Gastroesophageal sphincter (tissue), 4 donors: ENCODE data around the gene TRERF1. TPM values are rescaled to one million over a fixed set of nuclear protein-coding genes. Genes with fewer than 3 reads are reported as not detected.
"Not testable (repeated sequence)": the region's sequence is repeated elsewhere in the genome, so short reads cannot be mapped to it uniquely, and the experiment has no call there.

Source experiments
- ATAC-seq: fragments of 150-250 bp; one replicate; pipeline ENCODE4 v1.9.1; 2016; ENCODE audit warnings: mild to moderate bottlenecking, moderate library complexity
- H3K27ac ChIP-seq, 4 donors: fragments of 200-600 bp; sonication (generic) in 3 of 4; 1 replicate in 3 of 4; 2 replicates in 1 of 4; pipeline ENCODE4 v1.5.1; 2016 to 2019
- H3K27me3 ChIP-seq: fragments of 200-600 bp; sonication (generic); one replicate; pipeline ENCODE4 v1.5.1; 2019
- H3K36me3 ChIP-seq, 2 donors: fragments of 200-600 bp; sonication (generic); one replicate each; pipeline ENCODE4 v1.5.1; 2019; ENCODE audit warnings: control low read depth in 1 of 2
- H3K4me1 ChIP-seq, 3 donors: fragments of 200-600 bp; sonication (generic); 1 replicate in 2 of 3; 2 replicates in 1 of 3; pipeline ENCODE4 v1.5.1; 2016 to 2019; ENCODE audit warnings: control low read depth in 2 of 3
- H3K4me3 ChIP-seq, 2 donors: fragments of 200-600 bp; sonication (generic); one replicate each; pipeline ENCODE4 v1.5.1; 2019; ENCODE audit warnings: mild to moderate bottlenecking in 1 of 2, moderate library complexity in 1 of 2
- H3K9me3 ChIP-seq, 3 donors: fragments of 200-600 bp; sonication (generic); one replicate each; pipeline ENCODE4 v1.5.1; 2017 to 2019; ENCODE audit warnings: control low read depth in 2 of 3
- EP300 ChIP-seq: sonication (generic); formaldehyde crosslinking; IDR thresholded peaks from one replicate; pipeline ENCODE4 v1.6.1; 2017; ENCODE audit warnings: antibody characterized with exemption, mild to moderate bottlenecking
- POLR2A ChIP-seq, 2 donors: fragments of 450-650 bp; IDR thresholded peaks; one replicate each; pipeline ENCODE4 v1.6.1; 2017; ENCODE audit warnings: antibody characterized with exemption in 2 of 2, mild to moderate bottlenecking in 2 of 2, moderate library complexity in 1 of 2
- POLR2AphosphoS5 ChIP-seq: sonication (generic); formaldehyde crosslinking; IDR thresholded peaks from one replicate; pipeline ENCODE4 v1.6.1; 2017; ENCODE audit warnings: antibody characterized with exemption
- WGBS, 2 donors: methylation state at CpG; one replicate each; pipeline ENCODE4 v1.1.5; 2018; ENCODE audit warnings: low coverage in 1 of 2; 5-methylcytosine and 5-hydroxymethylcytosine counted together
- total RNA-seq, 4 donors: library from RNA; depleted of rRNA; stranded (reverse); fragments of >200 nt; gene quantifications; one replicate each; pipeline ENCODE4 v1.1.0, GENCODE V29; 2016
- TF ChIP-seq, protein P1 (sequence below), 4 experiments: fragments of 200-600 bp in 2 of 4; fragments of 450-650 bp in 2 of 4; sonication (generic) in 1 of 4; IDR thresholded peaks; one replicate each; pipeline ENCODE4 v1.5.1; 2017 to 2019; ENCODE audit warnings: antibody characterized with exemption in 4 of 4, mild to moderate bottlenecking in 2 of 4, moderate library complexity in 2 of 4

The TRERF1 gene
- total RNA-seq, 4 donors from 2014 or later: 3.2 to 7.4 (median 5.4) TPM

DNA sequence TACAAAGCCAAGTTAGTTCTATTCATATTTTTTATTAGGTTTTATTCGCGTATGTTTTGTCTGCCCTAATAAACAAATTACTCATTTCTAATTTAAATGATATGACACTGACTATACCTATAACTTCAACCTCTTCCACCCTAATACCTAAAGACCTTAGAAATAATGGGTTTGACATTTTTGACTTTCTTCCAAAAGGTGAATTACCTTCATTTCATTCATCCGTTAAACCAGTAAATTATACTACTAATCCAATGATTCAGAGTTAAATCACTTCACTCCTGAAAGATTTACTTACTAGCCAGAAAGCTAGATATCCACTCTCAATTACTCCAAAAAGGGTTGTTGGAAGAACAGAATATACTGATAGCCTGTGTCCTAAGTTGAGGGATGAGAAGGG lies 239.3 kb downstream of the TRERF1 start:
- no peak overlapping the region for H3K27ac ChIP-seq
- peaks cover 5 to 38% (median 6%) of the 10 kb centered on the region in 3 donors for H3K4me1 ChIP-seq
- 58 to 67% methylated on average over 3 of the region's 3 CpGs for WGBS, 2 donors
- no peak overlapping the region for H3K4me3 ChIP-seq
- H3K36me3 ChIP-seq: peaks cover 8 to 64% of the 10 kb centered on the region in 2 donors
- no peaks in the 10 kb centered on the region for H3K27me3 ChIP-seq
- TF ChIP-seq POLR2AphosphoS5 (no peak), EP300 (no peak), POLR2A (IDR thresholded peaks at IDR 0.05) (no peak)
- TF ChIP-seq, protein P1, sequence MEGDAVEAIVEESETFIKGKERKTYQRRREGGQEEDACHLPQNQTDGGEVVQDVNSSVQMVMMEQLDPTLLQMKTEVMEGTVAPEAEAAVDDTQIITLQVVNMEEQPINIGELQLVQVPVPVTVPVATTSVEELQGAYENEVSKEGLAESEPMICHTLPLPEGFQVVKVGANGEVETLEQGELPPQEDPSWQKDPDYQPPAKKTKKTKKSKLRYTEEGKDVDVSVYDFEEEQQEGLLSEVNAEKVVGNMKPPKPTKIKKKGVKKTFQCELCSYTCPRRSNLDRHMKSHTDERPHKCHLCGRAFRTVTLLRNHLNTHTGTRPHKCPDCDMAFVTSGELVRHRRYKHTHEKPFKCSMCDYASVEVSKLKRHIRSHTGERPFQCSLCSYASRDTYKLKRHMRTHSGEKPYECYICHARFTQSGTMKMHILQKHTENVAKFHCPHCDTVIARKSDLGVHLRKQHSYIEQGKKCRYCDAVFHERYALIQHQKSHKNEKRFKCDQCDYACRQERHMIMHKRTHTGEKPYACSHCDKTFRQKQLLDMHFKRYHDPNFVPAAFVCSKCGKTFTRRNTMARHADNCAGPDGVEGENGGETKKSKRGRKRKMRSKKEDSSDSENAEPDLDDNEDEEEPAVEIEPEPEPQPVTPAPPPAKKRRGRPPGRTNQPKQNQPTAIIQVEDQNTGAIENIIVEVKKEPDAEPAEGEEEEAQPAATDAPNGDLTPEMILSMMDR (IDR thresholded peaks at IDR 0.05): no peak
- no peak for ATAC-seq
- H3K9me3 ChIP-seq: no peaks in the 10 kb centered on the region

DNA sequence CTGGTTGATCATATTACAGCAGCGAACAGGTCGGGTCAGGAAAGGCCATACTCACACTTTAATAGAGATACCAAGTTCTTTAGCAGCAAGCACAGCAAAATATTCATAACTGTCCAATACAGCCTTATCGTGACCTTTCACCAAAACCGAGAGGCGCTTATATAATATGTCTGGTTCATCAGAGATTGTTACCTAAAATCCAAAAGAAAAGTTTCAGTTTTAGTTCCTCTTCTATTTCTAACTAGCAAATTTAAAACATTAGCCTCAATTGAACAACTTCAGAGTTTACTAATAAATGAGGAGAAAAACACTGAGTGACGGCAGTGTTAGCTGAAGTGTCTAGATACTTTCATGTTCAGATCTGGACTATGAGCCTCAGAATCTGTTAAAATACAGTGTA lies 240.0 kb downstream of the TRERF1 start:
- TF ChIP-seq EP300: no peak
- TF ChIP-seq POLR2A (IDR thresholded peaks at IDR 0.05): no peak
- TF ChIP-seq, protein P1 (IDR thresholded peaks at IDR 0.05): no peak
- no peak for TF ChIP-seq POLR2AphosphoS5
- Histone ChIP-seq H3K27ac (no peak overlapping the region), H3K4me3 (no peak overlapping the region), H3K4me1 (peaks cover 3 to 32% (median 4%) of the 10 kb centered on the region in 3 donors), H3K36me3 (peaks cover 8 to 72% of the 10 kb centered on the region in 2 donors), H3K9me3 (no peaks in the 10 kb centered on the region), H3K27me3 (no peaks in the 10 kb centered on the region)
- 87 to 91% methylated on average over 6 of the region's 6 CpGs for whole genome bisulfite sequencing, 2 donors
- no peak for ATAC-seq

- Histone ChIP-seq H3K9me3 (no peaks in the 10 kb centered on the region), H3K36me3 (peaks cover 8 to 83% of the 10 kb centered on the region in 2 donors), H3K27ac (no peak overlapping the region), H3K4me3 (no peak overlapping the region), H3K27me3 (no peaks in the 10 kb centered on the region), H3K4me1 (peaks cover 0 to 21% (median 0%) of the 10 kb centered on the region in 3 donors)
- no peak for ATAC-seq
- WGBS, 2 donors: 43 to 50% methylated on average over 1 of the region's 1 CpG
- TF ChIP-seq POLR2AphosphoS5: no peak
- TF ChIP-seq EP300: no peak
- TF ChIP-seq, protein P1 (IDR thresholded peaks at IDR 0.05): no peak
- no peak for TF ChIP-seq POLR2A (IDR thresholded peaks at IDR 0.05)
Observed at GRCh38 chr6:42210551-42210950, 241.2 kb downstream of the TRERF1 start.

GRCh38 chr6:42207559-42207958 lies 244.2 kb downstream of the TRERF1 start:
- not testable (repeated sequence) for H3K4me1 ChIP-seq, ATAC-seq, H3K9me3 ChIP-seq, H3K4me3 ChIP-seq, H3K27me3 ChIP-seq, H3K27ac ChIP-seq
- 63 to 75% methylated on average over 2 of the region's 2 CpGs for WGBS, 2 donors
- H3K36me3 ChIP-seq: peaks cover 8 to 96% of the 10 kb centered on the region in 2 donors

DNA sequence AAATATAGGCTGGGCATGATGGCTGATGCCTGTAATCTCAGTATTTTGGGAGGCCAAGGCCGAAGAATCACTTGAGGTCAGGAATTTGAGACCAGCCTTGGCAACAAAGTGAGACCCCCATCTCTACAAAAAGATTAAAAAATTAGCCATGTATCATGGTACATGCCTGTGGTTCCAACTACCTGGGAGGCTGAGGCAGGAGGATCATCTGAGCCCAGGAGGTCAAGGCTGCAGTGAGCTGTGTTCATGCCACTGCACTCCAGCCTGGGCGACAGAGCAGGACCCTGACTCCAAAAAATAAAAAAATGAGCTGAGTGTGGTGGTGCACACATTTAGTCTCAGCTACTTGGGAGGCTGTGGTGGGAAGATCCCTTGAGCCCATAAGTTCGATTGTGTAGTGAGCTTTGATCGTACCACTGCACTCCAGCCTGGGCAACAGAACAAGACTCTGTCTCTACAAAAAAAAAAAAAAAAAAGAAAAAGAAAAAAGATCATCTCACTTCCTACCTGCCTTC lies 246.9 kb downstream of the TRERF1 start:
- H3K4me3 ChIP-seq: no peak overlapping the region
- peaks cover 0 to 16% (median 4%) of the 10 kb centered on the region in 3 donors for H3K4me1 ChIP-seq
- TF ChIP-seq POLR2A (IDR thresholded peaks at IDR 0.05) (no peak), POLR2AphosphoS5 (no peak), EP300 (no peak)
- TF ChIP-seq, protein P1 (IDR thresholded peaks at IDR 0.05): no peak
- no peak overlapping the region for H3K27ac ChIP-seq
- no peak for ATAC-seq
- WGBS, 2 donors: 94 to 100% methylated on average over 2 to 4 of the region's 4 CpGs
- H3K9me3 ChIP-seq: no peaks in the 10 kb centered on the region
- no peaks in the 10 kb centered on the region for H3K27me3 ChIP-seq
- peaks cover 2 to 81% of the 10 kb centered on the region in 2 donors for H3K36me3 ChIP-seq
